GM10266 (cell line): ENCODE data around the gene SCAPER.

Experiments used
- DNase-seq: peaks from one replicate; pipeline ENCODE4 v3.0.0; 2012; ENCODE audit errors: extremely low spot score
- TF ChIP-seq, protein P1 (sequence below): IDR thresholded peaks from 2 replicates; pipeline ENCODE4 v1.5.1; 2012; ENCODE audit warnings: mild to moderate bottlenecking, low read depth; ENCODE audit not compliant: control insufficient read depth, insufficient read depth; ENCODE audit errors: missing control alignments

The SCAPER gene, protein sequence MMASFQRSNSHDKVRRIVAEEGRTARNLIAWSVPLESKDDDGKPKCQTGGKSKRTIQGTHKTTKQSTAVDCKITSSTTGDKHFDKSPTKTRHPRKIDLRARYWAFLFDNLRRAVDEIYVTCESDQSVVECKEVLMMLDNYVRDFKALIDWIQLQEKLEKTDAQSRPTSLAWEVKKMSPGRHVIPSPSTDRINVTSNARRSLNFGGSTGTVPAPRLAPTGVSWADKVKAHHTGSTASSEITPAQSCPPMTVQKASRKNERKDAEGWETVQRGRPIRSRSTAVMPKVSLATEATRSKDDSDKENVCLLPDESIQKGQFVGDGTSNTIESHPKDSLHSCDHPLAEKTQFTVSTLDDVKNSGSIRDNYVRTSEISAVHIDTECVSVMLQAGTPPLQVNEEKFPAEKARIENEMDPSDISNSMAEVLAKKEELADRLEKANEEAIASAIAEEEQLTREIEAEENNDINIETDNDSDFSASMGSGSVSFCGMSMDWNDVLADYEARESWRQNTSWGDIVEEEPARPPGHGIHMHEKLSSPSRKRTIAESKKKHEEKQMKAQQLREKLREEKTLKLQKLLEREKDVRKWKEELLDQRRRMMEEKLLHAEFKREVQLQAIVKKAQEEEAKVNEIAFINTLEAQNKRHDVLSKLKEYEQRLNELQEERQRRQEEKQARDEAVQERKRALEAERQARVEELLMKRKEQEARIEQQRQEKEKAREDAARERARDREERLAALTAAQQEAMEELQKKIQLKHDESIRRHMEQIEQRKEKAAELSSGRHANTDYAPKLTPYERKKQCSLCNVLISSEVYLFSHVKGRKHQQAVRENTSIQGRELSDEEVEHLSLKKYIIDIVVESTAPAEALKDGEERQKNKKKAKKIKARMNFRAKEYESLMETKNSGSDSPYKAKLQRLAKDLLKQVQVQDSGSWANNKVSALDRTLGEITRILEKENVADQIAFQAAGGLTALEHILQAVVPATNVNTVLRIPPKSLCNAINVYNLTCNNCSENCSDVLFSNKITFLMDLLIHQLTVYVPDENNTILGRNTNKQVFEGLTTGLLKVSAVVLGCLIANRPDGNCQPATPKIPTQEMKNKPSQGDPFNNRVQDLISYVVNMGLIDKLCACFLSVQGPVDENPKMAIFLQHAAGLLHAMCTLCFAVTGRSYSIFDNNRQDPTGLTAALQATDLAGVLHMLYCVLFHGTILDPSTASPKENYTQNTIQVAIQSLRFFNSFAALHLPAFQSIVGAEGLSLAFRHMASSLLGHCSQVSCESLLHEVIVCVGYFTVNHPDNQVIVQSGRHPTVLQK (N-terminal part only)

DNA sequence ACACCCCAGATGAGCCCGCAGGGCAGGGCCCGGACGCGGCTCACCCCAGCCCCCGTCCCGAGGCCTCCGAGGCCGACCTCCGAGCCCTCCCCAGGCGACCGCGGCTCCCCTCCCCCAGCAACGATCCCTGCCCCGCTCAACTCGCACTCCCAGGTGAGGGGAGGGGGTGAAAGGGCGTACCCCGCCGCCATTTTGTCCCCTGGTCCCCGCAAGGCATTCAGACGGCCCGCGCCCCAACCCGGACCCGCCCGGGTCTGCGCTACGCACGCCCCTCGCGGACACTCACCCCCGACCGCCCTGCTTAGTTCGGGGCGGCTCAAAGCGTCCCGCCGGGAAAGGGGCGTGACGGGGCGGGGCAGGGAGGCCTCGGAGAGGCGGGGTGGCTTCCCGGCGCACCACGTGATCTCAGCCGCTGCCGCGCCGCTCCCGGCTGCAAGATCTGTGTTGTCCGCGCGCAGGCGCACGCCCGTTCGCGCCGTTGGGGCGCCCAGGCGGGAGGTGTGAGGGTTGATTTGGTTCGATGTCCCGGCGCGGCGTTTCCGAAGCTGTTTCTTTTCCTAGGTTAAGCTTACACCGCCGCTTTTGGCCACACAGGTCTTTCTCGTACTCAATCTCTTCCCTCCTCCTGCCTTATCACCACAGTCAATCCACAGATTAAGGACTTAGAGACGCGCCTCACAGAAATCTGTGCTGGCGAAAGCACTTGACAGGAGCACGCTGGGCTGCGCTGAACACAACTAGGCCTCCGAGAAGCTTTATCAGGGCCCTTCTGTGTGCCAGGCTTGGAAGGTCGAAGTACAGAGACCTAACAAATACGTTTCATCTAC, at the start of gene SCAPER:
TSS of gene SCAPER (minus strand) at position 328 of the 827 bp plus-strand sequence. CDS start 21,523 bp downstream, outside the sequence.
- peak; percentile 93 for DNase-seq
- TF ChIP-seq, protein P1, sequence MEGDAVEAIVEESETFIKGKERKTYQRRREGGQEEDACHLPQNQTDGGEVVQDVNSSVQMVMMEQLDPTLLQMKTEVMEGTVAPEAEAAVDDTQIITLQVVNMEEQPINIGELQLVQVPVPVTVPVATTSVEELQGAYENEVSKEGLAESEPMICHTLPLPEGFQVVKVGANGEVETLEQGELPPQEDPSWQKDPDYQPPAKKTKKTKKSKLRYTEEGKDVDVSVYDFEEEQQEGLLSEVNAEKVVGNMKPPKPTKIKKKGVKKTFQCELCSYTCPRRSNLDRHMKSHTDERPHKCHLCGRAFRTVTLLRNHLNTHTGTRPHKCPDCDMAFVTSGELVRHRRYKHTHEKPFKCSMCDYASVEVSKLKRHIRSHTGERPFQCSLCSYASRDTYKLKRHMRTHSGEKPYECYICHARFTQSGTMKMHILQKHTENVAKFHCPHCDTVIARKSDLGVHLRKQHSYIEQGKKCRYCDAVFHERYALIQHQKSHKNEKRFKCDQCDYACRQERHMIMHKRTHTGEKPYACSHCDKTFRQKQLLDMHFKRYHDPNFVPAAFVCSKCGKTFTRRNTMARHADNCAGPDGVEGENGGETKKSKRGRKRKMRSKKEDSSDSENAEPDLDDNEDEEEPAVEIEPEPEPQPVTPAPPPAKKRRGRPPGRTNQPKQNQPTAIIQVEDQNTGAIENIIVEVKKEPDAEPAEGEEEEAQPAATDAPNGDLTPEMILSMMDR: no peak

DNA sequence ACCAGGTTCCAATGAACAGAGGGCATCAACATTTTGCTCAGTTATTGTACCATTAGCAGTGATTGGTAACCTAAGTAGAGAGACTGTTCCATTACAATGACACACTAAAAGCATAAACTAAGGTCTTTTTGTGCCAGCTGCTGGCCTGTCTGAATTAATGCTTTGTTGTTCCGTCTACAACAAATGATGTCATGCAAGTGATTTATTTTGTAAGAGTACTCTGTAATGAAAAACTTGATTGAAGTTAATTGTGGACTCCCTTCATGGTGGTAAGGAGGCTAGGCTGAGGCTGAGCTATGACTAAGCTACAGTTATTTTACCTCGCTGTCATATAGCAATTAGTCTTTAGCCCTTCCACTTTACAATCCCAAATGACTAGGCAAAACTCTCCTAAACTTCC, 49.6 kb upstream of the SCAPER start:
- DNase-seq: no peak
- TF ChIP-seq, protein P1: no peak

DNA sequence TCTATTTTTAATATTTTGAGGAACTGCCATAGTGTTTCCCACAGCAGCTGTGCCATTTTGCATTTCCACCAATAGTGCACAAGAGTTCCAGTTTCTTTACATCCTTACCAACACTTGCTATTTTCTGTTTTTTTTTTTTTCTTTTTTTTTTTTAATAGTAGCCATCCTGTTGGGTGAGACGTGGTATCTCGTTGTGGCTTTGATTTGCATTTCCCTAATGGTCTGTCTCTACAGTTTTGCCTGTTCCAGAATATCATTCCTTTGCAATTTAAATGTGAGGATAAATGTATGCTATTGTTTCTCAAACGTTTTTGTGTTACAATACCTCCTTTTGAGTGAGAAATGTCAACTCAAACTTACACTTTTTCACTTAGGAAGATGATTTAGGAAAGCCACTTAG, 48.8 kb upstream of the SCAPER start:
- DNase-seq: no peak
- TF ChIP-seq, protein P1: no peak

DNA sequence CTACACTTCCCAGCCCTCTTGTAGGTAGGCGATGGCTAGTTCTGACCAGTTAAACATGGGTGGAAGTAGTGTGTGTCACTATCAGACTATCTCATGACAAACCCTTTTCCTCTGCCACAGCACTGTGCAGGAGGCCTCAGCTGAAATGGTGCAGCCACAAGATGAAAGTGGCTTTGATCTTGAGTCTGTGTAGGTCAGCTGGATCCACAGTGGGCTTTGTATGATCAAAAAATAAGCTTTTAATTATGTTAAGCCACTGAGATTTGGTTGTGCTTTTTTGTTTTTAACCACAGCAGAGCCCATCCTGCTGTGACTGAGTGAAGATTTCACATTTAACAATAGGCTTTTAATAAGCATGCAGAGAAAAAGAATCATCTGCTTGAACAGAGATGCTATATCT, 46.1 kb upstream of the SCAPER start:
- no peak for DNase-seq
- TF ChIP-seq, protein P1: no peak

DNA sequence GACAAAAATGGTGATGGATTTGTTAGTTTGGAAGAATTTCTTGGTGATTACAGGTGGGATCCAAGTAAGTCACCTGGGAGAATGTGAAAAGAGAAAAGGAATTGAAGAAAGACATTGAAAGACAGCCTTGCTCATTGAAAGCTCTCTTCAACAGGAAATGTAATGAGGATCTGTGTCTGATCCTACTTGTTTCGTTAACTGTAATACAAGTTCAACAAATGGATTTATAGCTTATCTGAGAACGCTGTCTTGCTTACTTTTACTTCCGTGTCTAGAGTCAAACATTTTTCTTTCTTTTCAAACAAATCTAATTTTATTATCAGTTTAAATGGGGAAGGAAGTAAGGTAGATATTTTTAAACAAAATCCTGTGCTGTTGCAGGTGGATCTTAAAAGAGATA, 42.3 kb upstream of the SCAPER start:
- TF ChIP-seq, protein P1: no peak
- DNase-seq: no peak

DNA sequence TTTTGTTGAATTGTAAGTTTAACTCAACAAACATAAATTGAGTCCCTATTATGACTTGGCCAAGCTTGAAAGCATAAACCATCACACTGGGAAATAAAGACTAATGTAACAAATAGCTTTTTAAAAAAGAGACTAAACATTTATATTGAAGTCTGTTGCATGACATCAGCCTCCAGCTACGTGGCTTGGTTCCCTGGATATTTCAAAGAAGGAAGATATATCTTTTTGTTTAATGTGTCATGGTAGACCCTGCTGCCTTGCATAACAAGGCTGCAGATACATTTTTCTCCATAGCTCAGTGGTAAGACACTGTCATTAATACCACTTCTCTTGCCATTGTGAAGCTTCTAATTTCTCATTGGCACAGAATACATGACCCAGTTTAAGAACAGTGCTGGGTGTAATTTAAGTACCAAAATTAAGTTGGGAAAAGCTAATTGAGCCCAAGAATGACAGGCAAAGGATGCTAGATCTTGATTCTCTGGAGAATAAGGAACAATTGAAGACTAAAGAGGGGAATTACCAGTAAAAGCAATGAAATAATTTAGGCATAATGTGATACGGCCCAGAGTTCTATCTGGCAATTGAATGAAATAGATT, 40.5 kb upstream of the SCAPER start:
- TF ChIP-seq, protein P1: no peak
- no peak for DNase-seq
